NB4 (cell line): ENCODE data around the gene DGKD.

Experiments used
- CTCF ChIP-seq: IDR thresholded peaks from one replicate; pipeline ENCODE4 v1.5.1; 2012; ENCODE audit warnings: low read depth, low read length
- POLR2A ChIP-seq: IDR thresholded peaks from 2 replicates; pipeline ENCODE4 v1.6.1; 2011; ENCODE audit warnings: mild to moderate bottlenecking; ENCODE audit not compliant: insufficient read length; ENCODE audit errors: extremely low read depth

GRCh38 chr2:233495503-233496496 lies 141.5 kb downstream of the DGKD start:
- TF ChIP-seq CTCF, result no peak
- no peak for TF ChIP-seq POLR2A
